ENCODE data around the gene KLHL15.

The KLHL15 gene

GRCh38 chrX:23939203-23939602 is 87.8 kb downstream of the KLHL15 start:
- DNase-seq (ENCODE audit: low read depth), result no peak
- no peak for TF ChIP-seq CTCF (IDR thresholded peaks at IDR 0.05; ENCODE audit: control insufficient read depth, insufficient read depth, low read depth, low read length, missing control alignments)
- no peak overlapping the region for H3K4me3 ChIP-seq (ENCODE audit: control insufficient read depth, low read depth, low read length)

DNA sequence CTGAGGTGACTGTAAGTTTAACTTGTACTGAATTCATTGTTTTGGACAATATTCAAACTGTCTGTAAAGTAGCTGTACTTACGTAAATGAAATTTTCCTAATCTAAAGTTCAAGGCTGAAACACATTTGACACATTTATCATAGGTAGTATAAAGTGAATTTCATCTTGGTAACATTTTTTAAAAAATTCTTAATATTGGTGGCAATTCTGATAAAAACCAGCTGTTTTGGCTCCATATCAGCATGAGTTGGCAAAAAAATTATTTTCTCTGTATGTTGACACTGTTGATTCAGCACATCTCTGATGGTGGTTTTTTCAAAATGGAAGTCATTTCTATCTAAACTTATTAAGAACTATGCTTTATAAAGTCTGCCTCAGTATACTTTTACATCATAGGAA is 88.3 kb downstream of the KLHL15 start:
- TF ChIP-seq CTCF (IDR thresholded peaks at IDR 0.05; ENCODE audit: control insufficient read depth, insufficient read depth, low read depth, low read length, missing control alignments), result no peak
- no peak overlapping the region for H3K4me3 ChIP-seq (ENCODE audit: control insufficient read depth, low read depth, low read length)
- DNase-seq (ENCODE audit: low read depth), result no peak

- no peak overlapping the region for H3K4me3 ChIP-seq (ENCODE audit: control insufficient read depth, low read depth, low read length)
- no peak for TF ChIP-seq CTCF (IDR thresholded peaks at IDR 0.05; ENCODE audit: control insufficient read depth, insufficient read depth, low read depth, low read length, missing control alignments)
- no peak for DNase-seq (ENCODE audit: low read depth)
Measured at GRCh38 chrX:23937100-23937499, 89.9 kb downstream of the KLHL15 start.

DNA sequence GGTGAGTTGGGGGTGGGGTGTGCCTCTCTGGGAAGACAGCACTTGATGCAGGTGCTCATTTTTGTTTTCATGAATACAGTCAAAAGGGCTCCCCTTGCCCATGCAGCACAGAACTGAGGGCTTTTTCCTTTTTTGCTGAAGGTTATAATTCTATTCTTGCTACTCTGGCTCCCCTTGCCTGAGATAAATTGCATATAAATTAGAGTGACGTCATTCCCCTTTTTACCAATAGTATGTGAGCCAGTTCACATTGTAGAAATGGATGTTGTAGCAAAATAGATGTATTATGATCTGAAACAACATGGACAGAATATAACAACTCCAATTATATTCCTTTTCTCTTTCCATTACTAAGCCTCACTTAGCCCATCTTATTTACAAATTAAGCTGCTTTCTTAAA is 90.8 kb downstream of the KLHL15 start:
- H3K4me3 ChIP-seq (ENCODE audit: control insufficient read depth, low read depth, low read length), result no peak overlapping the region
- DNase-seq (ENCODE audit: low read depth), result no peak
- no peak for TF ChIP-seq CTCF (IDR thresholded peaks at IDR 0.05; ENCODE audit: control insufficient read depth, insufficient read depth, low read depth, low read length, missing control alignments)

DNA sequence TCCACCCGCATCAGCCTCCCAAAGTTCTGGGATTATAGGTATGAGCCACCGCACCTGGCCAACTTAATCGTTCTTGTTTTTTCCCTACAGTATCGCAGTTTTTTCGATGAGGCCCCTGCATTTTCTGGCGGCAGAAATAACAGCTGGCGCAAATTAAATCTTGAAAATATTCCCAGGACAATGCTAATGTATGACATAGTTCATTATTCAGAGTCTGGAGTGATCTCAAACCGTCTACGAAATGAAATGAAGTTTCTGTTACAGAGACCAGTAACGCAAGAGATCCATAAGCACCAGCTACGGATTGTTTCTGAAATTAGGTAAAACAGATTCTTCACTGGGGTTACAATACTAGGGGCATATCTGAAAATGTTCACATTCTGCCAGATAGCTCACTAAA is 91.9 kb downstream of the KLHL15 start:
- no peak for TF ChIP-seq CTCF (IDR thresholded peaks at IDR 0.05; ENCODE audit: control insufficient read depth, insufficient read depth, low read depth, low read length, missing control alignments)
- DNase-seq (ENCODE audit: low read depth), result no peak
- no peak overlapping the region for H3K4me3 ChIP-seq (ENCODE audit: control insufficient read depth, low read depth, low read length)

Measured in AG09309 (cell line).